T47D (cell line): ENCODE results near the gene JAK1.
A peak's percentile ranks its signal among the peaks of the same experiment; 100 is the strongest.

ENCODE experiments used
- DNase-seq, 2 experiments: peaks; one replicate each; pipeline versions ENCODE4 v3.0.0 to v3.0.0-alpha.2; 2011 to 2012; ENCODE audit warnings: low read depth in 1 of 2, low spot score in 1 of 2
- JUND ChIP-seq: IDR thresholded peaks from 2 replicates; pipeline ENCODE4 v1.6.1; 2012; ENCODE audit warnings: low read depth
- in situ Hi-C: cut with HindIII; loops from 2 replicates; pipeline ENCODE4 v1.10.0; 2016; ENCODE audit warnings: low sequenced_read_pairs, low pct_unique_long_range_greater_than_20kb

JAK1 gene

GRCh38 chr1:64917907-64918306 lies 48.4 kb downstream of the JAK1 start:
- DNase-seq: no peak
- in situ Hi-C loops: no loop called here
- no peak for TF ChIP-seq JUND

GRCh38 chr1:64917328-64917861 lies 49.0 kb downstream of the JAK1 start:
- in situ Hi-C loops: no loop called here
- DNase-seq: peak in 1 of 2 experiments; percentile 33
- no peak for TF ChIP-seq JUND

DNA sequence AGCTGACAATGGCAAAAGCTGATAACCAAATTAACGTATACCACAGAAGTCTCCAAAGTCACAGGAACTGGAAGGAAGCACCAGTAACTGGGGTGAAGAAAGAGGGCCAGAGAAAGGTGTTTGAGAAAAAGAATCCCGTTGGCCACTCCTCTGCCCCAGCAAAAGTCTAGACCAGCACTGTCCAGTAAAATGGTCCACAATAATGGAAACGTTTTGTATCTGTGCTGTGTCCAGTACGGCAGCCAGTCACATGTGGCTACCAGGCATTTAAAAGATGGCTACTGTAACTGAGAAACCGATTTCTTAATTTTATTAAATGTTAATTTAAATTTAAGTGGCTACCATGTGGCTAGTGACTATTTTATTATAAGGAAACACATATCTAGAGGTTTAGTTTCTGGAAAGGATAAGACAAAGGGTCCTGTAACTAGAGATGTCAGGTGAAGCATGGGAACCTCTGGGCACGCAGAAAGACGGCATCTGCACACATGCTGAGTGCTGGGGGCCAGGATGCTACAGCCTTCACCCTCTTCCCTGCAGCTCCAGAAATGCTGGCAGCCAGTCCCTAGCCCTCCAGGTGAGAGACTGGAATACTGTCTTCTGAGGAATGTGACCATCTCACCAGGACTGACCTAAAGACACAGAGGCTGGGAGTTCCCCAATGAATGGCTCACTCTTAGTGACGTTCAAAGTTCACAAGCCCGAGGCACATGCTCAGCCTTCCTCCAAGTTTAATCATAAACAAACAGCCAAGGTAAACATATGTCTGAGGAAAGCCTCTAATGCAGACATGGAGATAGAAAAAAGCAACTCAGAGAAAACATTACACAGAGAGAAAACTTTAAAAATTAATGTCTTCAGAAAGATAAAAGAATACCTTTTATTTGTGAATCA lies 50.7 kb downstream of the JAK1 start:
- TF ChIP-seq JUND: no peak
- DNase-seq: peak; percentile 23 to 76
- in situ Hi-C loops: no loop called here

DNA sequence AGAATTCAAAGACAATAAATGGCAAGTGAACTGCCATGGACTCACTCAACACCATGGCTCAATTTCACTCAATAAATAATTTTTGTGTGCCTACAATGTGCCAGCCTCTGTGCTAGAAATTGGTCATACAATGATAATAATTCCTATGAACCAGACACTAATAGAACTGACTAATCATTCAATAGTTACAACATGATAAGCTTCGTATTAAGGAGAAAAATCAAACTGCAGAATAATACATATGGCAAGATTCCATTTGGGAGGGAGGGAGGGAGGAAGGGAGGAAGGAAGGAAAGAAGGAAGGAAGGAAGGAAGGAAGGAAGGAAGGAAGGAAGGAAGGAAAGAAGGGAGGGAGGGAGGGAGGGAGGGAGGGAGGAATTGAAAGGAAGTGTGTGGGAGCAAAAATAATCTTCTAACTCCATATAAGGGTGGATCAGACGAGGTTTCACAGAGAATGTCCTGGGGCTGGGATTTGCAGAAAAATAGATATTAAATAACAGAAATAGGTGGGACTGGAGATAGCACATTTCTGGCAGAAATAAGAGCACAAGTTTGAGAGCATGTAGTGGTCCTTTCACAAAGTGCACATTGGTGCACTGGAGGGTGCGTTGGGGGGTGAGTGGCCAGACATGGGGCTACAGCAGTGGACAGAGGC lies 52.9 kb downstream of the JAK1 start:
- in situ Hi-C loops: no loop called here
- no peak for TF ChIP-seq JUND
- DNase-seq: no peak

DNA sequence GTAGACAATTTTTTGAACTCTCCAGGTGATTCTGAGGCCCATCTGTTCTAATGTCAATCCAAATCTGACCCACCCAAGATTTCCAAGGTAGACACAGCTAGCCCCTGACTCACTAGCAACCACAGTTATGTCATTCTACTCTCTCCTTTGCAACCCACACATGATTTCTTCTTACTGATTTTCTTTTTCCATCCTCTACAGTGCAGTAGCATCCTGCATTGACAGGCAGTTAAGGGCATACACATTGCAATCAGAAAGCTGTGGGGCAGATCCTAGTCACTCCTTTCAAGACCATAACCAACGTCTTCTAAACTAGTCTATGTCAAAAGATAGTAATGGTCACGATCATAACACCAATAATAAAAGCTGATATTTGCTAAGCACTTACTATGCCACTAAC lies 54.2 kb downstream of the JAK1 start:
- in situ Hi-C loops: no loop called here
- no peak for TF ChIP-seq JUND
- no peak for DNase-seq

- no peak for TF ChIP-seq JUND
- in situ Hi-C loops: no loop called here
- no peak for DNase-seq
Observed at GRCh38 chr1:64911326-64911725, 55.0 kb downstream of the JAK1 start.

GRCh38 chr1:64909031-64909430 lies 57.3 kb downstream of the JAK1 start:
- DNase-seq: no peak
- TF ChIP-seq JUND: no peak
- in situ Hi-C loops: no loop called here

DNA sequence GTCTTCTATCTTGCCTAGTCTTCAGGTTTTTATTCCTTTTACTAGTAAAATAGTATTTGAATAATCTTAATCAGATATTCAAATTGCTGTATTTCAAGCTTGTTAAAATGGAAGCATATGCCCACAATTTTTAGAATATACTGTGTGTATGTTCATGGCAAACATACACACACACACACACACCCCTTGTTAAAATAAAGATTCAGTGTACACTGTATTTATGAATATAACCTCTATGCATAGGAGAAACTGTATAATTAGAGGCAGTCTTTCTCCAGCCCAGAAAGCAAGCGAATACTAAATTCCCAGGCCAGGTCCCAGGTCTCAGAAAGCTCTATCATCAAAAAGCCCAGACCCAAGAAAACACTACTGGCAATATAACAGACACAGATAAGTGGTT lies 57.8 kb downstream of the JAK1 start:
- DNase-seq: no peak
- no peak for TF ChIP-seq JUND
- in situ Hi-C loops: no loop called here

GRCh38 chr1:64906447-64906846 lies 59.9 kb downstream of the JAK1 start:
- TF ChIP-seq JUND: no peak
- in situ Hi-C loops: no loop called here
- DNase-seq: no peak

GRCh38 chr1:64903593-64903992 lies 62.8 kb downstream of the JAK1 start:
- in situ Hi-C loops: no loop called here
- no peak for DNase-seq

GRCh38 chr1:64901663-64902062 lies 64.7 kb downstream of the JAK1 start:
- TF ChIP-seq JUND: no peak
- DNase-seq: no peak
- in situ Hi-C loops: no loop called here

More at GRCh38 chr1:64903593-64903992, 62.8 kb downstream of the JAK1 start:
- no peak for TF ChIP-seq JUND

DNA sequence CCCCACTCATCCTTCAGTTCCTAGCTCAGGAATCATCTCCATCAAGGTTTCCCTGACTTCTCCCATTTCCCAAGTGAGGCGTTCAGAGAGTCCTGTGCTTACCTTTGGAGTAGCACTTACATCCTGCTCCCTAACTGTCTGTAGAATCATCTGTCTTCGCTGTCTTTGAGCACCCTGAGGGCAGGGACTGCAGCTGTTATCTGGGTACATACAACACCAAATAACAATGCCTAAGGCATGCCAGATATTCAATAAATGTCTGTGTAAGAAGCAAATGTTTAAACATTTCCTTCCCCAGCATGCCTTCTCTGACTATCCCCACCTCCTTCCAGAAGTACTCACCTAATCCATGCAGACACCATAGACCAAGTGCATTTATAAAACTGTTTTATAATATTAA lies 65.4 kb downstream of the JAK1 start:
- in situ Hi-C loops: no loop called here
- DNase-seq: peak in 1 of 2 experiments; percentile 31

DNA sequence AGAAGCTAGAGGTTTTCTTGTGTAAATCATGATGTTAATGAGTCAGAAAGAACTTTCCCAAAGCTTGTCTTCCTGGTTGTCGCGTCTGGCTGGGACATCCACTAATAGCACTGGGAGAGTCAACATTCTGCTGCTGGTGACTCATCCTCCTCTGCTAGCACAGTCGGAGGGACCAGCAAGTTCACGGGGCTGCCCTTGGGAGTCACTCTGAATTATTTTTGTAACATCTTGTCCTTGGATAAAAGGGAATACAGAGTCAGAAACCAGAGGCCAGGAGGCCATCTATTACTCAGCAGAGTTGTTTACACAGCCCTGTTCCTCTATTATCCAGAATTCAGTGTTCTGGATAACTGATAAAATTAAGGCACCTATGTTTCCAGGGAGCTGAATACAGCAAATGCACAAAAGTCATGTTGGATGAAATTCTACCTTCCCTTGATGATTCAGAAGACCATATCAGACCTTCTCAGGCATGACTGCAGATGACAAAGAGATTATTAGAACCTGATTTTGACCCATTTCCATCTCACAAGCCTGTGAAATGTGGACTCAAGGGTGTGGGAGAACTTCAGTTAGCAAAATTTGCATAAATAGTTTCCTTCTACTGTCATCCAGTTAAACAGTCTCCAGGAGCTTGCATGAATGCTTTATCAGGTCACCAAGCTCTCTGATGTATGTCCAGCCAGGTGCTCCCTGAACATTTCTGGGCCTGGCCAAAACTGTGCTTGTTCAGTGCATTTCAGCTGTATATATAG lies 68.1 kb downstream of the JAK1 start:
- in situ Hi-C loops: no loop called here
- peak in 1 of 2 experiments; percentile 80 for DNase-seq
- peak; percentile 53 for TF ChIP-seq JUND

More for the DNA sequence above, 65.4 kb downstream of the JAK1 start:
- no peak for TF ChIP-seq JUND
